NCI-H446 treated with DMSO at 0.1 percent for 48 hours (cell line): ENCODE results near the gene MYO6.

Experiments
- DNase-seq: peaks from one replicate; lab custom pipeline; 2025; lab: John Stamatoyannopoulos, UW

MYO6 gene

DNA sequence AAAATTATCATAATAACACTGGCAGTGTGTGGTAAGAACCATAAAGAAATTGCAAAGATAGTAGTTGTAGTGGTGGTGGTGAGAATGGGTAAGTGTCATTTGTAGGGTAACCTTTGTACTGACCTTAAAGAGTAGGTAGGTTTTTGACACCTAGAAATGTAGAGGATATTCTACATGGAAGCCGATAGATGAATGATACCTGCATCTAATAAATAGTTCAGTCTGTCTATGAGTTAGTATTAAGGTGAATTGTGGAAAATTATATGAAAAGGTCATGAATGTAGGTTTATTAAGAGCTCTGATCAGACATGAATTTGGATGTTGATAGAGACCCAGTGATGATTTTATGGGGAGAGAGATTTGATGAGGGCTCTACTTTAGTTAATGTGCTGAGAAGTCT lies 78.1 kb downstream of the MYO6 start:
- DNase-seq = no peak

DNA sequence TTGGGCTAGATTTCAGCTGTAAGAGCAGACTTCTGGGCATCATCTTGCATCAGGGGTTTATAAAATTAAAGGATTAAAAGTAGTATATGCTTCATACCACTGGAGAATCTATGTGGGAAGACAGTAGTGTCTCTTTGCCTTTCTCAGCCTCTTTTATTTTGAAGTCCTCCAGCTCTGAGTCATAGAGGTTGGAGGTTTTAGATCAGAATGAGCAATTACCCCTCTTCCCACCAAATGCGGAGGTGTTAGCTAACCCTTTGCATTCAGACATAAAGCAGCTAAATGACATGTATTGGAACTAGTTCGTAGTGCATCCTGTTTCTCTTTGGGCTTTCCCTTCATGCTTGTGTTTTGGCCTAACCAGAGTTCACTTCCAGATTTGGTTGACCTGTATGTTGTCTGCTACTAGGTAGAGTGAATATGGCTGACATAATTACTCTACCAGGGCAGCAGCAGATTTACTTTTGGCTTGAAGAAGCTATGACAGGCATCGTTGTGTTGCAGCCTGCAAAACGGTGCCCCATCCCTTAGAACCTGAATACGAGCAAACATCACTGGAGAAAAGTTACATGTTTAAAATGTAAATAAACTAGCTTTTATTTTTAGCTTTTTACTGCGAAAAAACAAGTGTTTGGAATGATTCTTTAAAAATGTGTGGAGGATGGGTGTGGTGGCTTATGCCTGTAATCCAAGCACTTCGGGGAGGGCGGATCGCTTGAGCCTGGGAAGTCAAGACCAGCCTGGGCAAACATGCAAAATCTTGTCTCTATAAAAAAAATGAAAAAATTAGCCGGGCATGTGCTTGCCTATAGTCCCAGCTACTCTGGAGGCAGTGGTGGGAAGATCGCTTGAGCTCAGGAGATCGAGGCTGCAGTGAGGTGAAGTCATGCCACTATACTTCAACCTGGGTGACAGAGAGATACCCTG lies 82.2 kb downstream of the MYO6 start:
- no peak for DNase-seq

DNA sequence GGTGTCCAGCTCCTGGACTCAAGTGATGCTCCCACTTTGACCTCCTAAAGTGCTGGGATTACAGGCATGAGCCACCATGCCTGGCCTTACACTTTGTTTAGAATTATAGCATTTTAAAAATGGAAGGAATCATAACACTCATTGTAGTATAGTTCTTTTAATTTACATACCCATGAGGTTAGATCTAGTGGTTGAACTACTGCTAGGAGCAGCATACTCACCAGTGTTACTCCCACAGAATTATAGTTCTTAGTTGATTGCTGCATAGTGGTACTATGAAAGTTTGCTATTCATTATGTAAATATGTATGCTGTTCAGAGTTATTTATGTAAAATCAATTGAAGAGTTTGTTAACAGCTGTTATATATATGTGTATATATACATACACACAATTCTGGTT lies 85.4 kb downstream of the MYO6 start:
- DNase-seq = no peak

- DNase-seq = no peak
These were observed 93.2 kb downstream of the MYO6 start for GRCh38 chr6:75842191-75842590.

- DNase-seq = no peak
These were observed 93.7 kb downstream of the MYO6 start for GRCh38 chr6:75842732-75843131.

DNA sequence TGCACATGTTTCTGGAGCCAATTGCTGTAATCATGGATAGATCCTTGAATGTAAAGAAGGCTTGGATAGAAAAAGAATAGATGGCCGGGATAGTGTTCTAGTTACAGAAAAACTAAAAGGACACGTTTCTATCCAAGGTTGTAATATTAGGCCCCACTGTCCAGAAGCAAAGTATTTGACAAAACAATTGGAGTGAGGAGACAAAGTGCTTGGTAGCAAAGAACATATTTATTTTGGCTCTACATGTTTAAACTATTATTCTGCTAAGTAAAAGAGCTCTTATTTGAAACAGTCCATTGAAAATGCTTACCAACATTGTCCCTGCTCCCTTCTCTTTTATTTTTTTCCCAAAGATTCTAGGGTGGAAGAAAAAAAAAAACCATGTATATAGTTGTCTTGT lies 94.4 kb downstream of the MYO6 start:
- DNase-seq = no peak

- DNase-seq = no peak
These were observed 99.2 kb downstream of the MYO6 start for GRCh38 chr6:75848274-75848673.

DNA sequence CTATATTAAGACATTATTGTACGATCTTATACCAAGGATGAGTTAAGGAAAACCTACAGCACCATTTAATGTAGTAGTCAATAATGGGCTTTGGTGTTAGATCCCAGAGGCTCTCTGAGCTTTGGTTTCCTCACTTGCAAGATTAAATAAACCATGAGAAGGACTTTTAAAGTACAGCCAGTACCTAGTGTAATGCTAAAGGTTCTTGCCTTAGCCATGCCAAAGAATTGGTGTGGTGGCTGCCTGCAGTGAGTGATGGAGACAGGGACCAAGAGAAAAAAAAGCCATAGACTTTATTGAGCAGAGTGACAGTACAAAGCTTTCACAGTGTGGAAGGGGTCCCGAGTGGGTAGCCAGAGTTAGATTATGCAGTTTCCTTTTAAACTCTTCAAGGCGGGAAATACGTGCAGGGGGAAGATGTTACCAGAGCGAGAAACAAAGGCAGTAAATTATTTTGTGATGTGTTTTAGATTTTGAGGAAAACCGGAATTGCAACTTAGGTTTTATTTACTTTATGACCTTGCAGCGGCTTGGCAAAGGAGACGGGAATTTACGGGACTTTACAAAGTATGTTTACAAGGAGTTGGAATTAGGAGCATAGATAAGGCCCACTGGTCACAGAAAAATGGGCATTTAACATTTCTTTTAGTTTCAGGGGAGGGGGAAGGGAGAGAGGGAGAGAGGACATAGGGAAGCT lies 100.4 kb downstream of the MYO6 start:
- no peak for DNase-seq

- DNase-seq = no peak
These were observed 101.2 kb downstream of the MYO6 start for GRCh38 chr6:75850026-75850833.

GRCh38 chr6:75852721-75853120 lies 103.7 kb downstream of the MYO6 start:
- no peak for DNase-seq

DNA sequence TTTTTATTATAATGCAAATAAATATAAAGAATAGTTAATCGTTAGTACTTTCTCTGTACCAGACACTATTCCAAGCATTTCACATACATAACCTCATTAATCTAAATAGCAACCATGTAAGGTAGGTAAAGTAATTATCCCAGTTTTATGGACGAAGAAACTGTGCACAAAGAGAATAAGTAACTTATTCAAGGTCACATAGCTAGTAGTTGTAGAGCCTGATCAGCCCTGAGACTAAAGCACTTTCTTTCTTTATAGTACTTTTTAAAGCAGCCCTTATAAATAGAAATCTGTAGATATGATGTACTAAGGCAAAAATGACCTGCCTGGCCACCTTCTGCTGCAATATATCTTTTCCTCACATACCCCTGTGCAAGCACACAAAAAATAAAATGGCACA lies 104.8 kb downstream of the MYO6 start:
- no peak for DNase-seq

DNA sequence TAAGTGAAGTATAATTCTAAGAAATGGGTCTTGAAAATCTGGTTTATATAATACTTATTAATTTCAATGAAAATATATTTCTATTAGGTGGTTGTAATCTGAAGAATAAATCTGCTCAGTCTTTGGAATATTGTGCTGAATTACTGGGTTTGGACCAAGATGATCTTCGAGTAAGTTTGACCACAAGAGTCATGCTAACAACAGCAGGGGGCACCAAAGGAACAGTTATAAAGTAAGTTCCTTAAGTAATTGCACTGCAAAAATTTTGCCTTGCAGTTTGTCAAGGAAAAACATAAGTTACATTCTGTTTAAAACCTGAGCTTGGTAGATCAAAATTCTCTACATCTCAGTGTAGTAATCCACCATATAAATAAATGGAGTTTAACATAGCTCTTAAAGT lies 106.0 kb downstream of the MYO6 start:
- no peak for DNase-seq

GRCh38 chr6:75856902-75857301 lies 107.9 kb downstream of the MYO6 start:
- DNase-seq = no peak

GRCh38 chr6:75863001-75863400 lies 114.0 kb downstream of the MYO6 start:
- no peak for DNase-seq

GRCh38 chr6:75863784-75864183 lies 114.7 kb downstream of the MYO6 start:
- no peak for DNase-seq

- no peak for DNase-seq
These were observed 115.4 kb downstream of the MYO6 start for GRCh38 chr6:75864446-75864845.

GRCh38 chr6:75870389-75870788 lies 121.3 kb downstream of the MYO6 start:
- DNase-seq = no peak

- DNase-seq = no peak
These were observed 125.2 kb downstream of the MYO6 start for GRCh38 chr6:75874224-75874623.

DNA sequence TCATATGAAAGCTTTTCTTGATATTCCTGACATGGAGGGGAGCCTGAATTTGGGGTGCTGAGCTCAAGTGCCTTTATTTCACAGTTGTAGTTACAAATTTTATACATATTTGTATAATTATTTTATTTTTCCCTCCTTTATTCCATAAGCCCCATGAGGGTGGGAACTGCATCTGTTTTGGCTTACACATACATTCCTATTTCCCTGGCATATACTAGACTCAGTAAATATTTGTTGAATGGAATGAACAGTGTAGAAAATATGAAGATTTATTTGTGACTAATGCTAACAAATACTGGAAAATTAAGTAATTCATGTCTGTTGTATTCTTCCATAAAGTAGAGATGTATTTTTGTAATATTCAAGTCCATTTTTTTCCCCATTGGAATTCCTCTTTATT lies 127.1 kb downstream of the MYO6 start:
- DNase-seq = no peak

DNA sequence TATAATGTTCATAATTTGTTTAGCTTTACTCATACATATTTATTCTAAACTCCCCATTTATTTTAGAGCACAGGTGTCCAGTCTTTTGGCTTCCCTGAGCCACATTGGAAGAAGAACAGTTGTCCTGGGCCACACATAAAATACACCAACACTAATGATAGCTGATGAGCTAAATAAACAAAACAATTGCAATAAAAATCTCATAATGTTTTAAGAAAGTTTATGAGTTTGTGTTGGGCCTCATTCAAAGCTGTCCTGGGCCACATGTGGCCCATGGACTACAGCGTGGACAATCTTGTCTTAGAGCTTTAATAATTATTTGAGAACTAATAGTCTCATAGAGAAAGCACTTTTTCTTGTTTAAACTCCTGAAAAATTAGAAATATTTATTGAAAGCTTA lies 131.3 kb downstream of the MYO6 start:
- no peak for DNase-seq

DNA sequence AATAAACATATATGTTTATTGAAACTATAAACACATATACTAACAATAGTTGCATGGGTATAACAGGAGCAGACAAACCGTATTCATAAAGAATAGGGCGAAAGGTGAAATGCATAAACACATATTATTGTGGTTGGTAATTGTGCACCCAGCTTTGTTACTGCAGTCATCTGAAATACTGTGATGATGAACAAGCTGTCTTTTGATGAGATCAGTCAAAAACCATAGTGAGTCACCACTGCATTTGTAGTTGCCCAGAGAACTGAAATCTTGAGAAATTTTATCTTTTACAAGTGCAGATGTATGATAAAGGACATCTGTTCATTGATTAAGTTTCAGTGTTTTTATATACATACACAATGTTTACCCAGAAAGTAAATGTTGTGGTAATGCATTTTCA lies 133.7 kb downstream of the MYO6 start:
- DNase-seq = no peak

DNA sequence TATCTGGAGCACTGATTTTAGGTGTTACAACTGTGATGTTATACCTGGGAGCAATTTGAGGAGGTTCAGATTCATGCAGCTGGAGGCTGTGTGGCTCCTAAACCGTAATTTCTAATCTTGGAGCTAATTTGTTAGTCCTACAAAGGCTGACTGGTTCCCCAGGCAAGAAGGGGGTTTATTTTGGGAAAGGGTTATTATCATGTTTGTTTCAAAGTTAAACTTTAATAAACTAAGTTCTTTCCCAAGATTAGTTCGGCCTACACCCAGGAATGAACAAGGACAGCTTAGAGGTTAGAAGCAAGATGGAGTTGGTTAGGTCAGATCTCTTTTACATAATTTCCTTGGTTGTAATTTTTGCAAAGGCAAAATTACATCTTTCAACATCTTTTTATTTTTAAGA lies 135.8 kb downstream of the MYO6 start:
- no peak for DNase-seq

DNA sequence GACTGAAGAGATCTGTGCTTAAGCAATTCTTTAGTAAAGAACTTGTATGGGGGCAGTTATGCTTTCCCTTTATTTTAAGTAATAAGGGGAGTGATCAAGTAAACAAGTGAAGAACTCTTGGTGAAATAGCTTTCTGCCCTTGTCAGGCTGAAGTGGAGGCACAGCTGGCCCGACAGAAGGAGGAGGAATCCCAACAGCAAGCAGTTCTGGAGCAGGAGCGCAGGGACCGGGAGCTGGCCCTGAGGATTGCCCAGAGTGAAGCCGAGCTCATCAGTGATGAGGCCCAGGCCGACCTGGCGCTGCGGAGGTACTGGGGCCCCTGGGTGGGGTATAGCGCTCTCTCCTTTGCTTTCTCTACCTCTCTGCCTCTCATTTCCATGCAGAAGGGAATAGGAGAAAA lies 143.3 kb downstream of the MYO6 start:
- DNase-seq = no peak
